SK-N-SH (cell line): ENCODE measurements around the gene TMEM182. TPM values are rescaled to one million over a fixed set of nuclear protein-coding genes. Genes with fewer than 3 reads are reported as not detected.

Experiments used
- EZH2phosphoT487 ChIP-seq: fragments of 200-600 bp; sonication (generic); IDR thresholded peaks from 2 replicates; pipeline ENCODE4 v1.6.1; 2017; ENCODE audit warnings: low read depth, mixed run types, mild to moderate bottlenecking, antibody characterized with exemption, moderate library complexity, borderline replicate concordance
- FOSL2 ChIP-seq: IDR thresholded peaks from 2 replicates; pipeline ENCODE4 v1.4.0; 2012; ENCODE audit warnings: low read depth, mild to moderate bottlenecking, moderate library complexity, borderline replicate concordance
- FOXM1 ChIP-seq: IDR thresholded peaks from 2 replicates; pipeline ENCODE4 v1.4.0; 2012; ENCODE audit warnings: low read depth, mild to moderate bottlenecking
- MEF2A ChIP-seq: IDR thresholded peaks from 2 replicates; pipeline ENCODE4 v1.4.0; 2012; ENCODE audit warnings: low read depth, borderline replicate concordance
- MXI1 ChIP-seq: IDR thresholded peaks from 2 replicates; pipeline ENCODE4 v1.6.1; 2012; ENCODE audit warnings: mild to moderate bottlenecking, low read depth, low read length, improper control_type of control experiment
- POLR2AphosphoS5 ChIP-seq: IDR thresholded peaks from 2 replicates; pipeline ENCODE4 v1.6.1; 2012; ENCODE audit warnings: low read depth, low read length
- RAD21 ChIP-seq: IDR thresholded peaks from 2 replicates; pipeline ENCODE4 v1.6.1; 2012; ENCODE audit warnings: mild to moderate bottlenecking, low read length
- RFX5 ChIP-seq: IDR thresholded peaks from 2 replicates; pipeline ENCODE4 v1.6.1; 2012; ENCODE audit warnings: mild to moderate bottlenecking, improper control_type of control experiment, low read length
- RXRA ChIP-seq: IDR thresholded peaks from 2 replicates; pipeline ENCODE4 v1.4.0; 2012; ENCODE audit warnings: low read depth, mild to moderate bottlenecking, borderline replicate concordance
- SIN3A ChIP-seq: IDR thresholded peaks from 2 replicates; pipeline ENCODE4 v1.6.1; 2012; ENCODE audit warnings: low read depth, mild to moderate bottlenecking, low read length, moderate library complexity, borderline replicate concordance
- TAF1 ChIP-seq: IDR thresholded peaks from 2 replicates; pipeline ENCODE4 v1.6.1; 2012; ENCODE audit warnings: low read depth, mild to moderate bottlenecking, low read length, moderate library complexity, borderline replicate concordance
- TCF12 ChIP-seq: IDR thresholded peaks from 2 replicates; pipeline ENCODE4 v1.4.0; 2012
- TEAD4 ChIP-seq: IDR thresholded peaks from 2 replicates; pipeline ENCODE4 v1.4.0; 2012; ENCODE audit warnings: mild to moderate bottlenecking, borderline replicate concordance; ENCODE audit not compliant: insufficient read depth
- YY1 ChIP-seq: IDR thresholded peaks from 2 replicates; pipeline ENCODE4 v1.4.0; 2012; ENCODE audit warnings: low read depth, mild to moderate bottlenecking
- polyA plus RNA-seq, 3 experiments: library from polyadenylated mRNA; depleted of rRNA; stranded (reverse); fragments of >200 nt; gene quantifications; 2 replicates each; pipeline ENCODE4 v1.2.3, GENCODE V29; 2012
- TF ChIP-seq, protein P1 (sequence below): fragments of 200-600 bp; sonication (generic); IDR thresholded peaks from 2 replicates; pipeline ENCODE4 v1.6.1; 2017; ENCODE audit warnings: antibody characterized with exemption, mild to moderate bottlenecking, moderate library complexity
- TF ChIP-seq, protein P2 (sequence below): fragments of 150-350 bp; IDR thresholded peaks from 2 replicates; pipeline ENCODE4 v1.6.1; 2017; ENCODE audit warnings: antibody characterized with exemption, low read length, low read depth, borderline replicate concordance
- TF ChIP-seq, protein P3 (sequence below): IDR thresholded peaks from 2 replicates; pipeline ENCODE4 v1.4.0; 2012; ENCODE audit warnings: low read depth, borderline replicate concordance
- TF ChIP-seq, protein P4 (sequence below): IDR thresholded peaks from 2 replicates; pipeline ENCODE4 v1.4.0; 2012; ENCODE audit warnings: low read depth
- TF ChIP-seq, protein P5 (sequence below): IDR thresholded peaks from 2 replicates; pipeline ENCODE4 v1.4.0; 2012; ENCODE audit warnings: low read depth, borderline replicate concordance

TMEM182 gene
- polyA plus RNA-seq, 1 of the 3 experiments (the other 2 are of a cell fraction), result 1.7 TPM

DNA sequence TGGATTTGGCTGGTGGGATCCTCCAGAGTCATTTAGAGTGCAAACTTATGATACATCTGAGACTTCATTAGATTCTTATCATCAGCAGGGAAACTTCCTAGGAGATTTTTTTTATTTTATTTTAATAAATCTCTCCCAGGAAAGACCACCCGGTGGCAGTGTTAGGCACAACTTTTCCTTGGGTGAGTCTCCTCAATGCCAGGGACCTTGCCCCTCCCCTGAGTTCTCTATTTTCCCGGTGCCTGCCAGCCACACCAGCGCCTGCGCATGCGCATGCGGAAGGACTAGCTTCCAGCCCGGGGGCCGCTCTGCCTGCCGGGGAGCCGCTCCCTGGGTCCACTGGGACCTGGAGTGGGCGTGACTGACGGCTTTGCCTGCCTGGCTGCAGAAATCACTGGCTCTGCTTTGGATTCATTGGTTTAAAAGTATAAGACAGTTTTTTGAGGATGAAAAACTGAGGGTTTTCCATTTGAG, 86.6 kb downstream of the TMEM182 start (continued):
- TF ChIP-seq, protein P1, sequence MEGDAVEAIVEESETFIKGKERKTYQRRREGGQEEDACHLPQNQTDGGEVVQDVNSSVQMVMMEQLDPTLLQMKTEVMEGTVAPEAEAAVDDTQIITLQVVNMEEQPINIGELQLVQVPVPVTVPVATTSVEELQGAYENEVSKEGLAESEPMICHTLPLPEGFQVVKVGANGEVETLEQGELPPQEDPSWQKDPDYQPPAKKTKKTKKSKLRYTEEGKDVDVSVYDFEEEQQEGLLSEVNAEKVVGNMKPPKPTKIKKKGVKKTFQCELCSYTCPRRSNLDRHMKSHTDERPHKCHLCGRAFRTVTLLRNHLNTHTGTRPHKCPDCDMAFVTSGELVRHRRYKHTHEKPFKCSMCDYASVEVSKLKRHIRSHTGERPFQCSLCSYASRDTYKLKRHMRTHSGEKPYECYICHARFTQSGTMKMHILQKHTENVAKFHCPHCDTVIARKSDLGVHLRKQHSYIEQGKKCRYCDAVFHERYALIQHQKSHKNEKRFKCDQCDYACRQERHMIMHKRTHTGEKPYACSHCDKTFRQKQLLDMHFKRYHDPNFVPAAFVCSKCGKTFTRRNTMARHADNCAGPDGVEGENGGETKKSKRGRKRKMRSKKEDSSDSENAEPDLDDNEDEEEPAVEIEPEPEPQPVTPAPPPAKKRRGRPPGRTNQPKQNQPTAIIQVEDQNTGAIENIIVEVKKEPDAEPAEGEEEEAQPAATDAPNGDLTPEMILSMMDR, result peak; percentile 41
- peak; percentile 58 for TF ChIP-seq RAD21
- TF ChIP-seq, protein P2, sequence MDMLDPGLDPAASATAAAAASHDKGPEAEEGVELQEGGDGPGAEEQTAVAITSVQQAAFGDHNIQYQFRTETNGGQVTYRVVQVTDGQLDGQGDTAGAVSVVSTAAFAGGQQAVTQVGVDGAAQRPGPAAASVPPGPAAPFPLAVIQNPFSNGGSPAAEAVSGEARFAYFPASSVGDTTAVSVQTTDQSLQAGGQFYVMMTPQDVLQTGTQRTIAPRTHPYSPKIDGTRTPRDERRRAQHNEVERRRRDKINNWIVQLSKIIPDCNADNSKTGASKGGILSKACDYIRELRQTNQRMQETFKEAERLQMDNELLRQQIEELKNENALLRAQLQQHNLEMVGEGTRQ, result no peak
- TF ChIP-seq RXRA, result no peak
- TF ChIP-seq MEF2A, result no peak
- TF ChIP-seq, protein P3, sequence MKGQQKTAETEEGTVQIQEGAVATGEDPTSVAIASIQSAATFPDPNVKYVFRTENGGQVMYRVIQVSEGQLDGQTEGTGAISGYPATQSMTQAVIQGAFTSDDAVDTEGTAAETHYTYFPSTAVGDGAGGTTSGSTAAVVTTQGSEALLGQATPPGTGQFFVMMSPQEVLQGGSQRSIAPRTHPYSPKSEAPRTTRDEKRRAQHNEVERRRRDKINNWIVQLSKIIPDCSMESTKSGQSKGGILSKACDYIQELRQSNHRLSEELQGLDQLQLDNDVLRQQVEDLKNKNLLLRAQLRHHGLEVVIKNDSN, result no peak
- no peak for TF ChIP-seq TAF1
- TF ChIP-seq RFX5, result no peak
- TF ChIP-seq MXI1, result no peak
- no peak for TF ChIP-seq POLR2AphosphoS5
- no peak for TF ChIP-seq FOSL2
- TF ChIP-seq EZH2phosphoT487, result no peak
- TF ChIP-seq, protein P4, sequence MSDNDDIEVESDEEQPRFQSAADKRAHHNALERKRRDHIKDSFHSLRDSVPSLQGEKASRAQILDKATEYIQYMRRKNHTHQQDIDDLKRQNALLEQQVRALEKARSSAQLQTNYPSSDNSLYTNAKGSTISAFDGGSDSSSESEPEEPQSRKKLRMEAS, result no peak
- TF ChIP-seq YY1, result no peak
- no peak for TF ChIP-seq FOXM1
- no peak for TF ChIP-seq TCF12
- no peak for TF ChIP-seq SIN3A
- TF ChIP-seq, protein P5, sequence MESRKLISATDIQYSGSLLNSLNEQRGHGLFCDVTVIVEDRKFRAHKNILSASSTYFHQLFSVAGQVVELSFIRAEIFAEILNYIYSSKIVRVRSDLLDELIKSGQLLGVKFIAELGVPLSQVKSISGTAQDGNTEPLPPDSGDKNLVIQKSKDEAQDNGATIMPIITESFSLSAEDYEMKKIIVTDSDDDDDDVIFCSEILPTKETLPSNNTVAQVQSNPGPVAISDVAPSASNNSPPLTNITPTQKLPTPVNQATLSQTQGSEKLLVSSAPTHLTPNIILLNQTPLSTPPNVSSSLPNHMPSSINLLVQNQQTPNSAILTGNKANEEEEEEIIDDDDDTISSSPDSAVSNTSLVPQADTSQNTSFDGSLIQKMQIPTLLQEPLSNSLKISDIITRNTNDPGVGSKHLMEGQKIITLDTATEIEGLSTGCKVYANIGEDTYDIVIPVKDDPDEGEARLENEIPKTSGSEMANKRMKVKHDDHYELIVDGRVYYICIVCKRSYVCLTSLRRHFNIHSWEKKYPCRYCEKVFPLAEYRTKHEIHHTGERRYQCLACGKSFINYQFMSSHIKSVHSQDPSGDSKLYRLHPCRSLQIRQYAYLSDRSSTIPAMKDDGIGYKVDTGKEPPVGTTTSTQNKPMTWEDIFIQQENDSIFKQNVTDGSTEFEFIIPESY, result no peak
- TF ChIP-seq TEAD4, result no peak
- TF ChIP-seq, all 33 proteins: peak for 5
